HepG2 (cell line): Measurements from ENCODE around the gene SNHG17. TPM values are rescaled to one million over a fixed set of nuclear protein-coding genes. Genes with fewer than 3 reads are reported as not detected.

Source experiments
- BRD4 ChIP-seq: sonication (generic); formaldehyde crosslinking; IDR thresholded peaks from 2 replicates; pipeline ENCODE4 v1.4.0; 2020; ENCODE audit warnings: missing genetic modification reagents
- FOXJ3 ChIP-seq: sonication (generic); formaldehyde crosslinking; IDR thresholded peaks from 2 replicates; pipeline ENCODE4 v1.4.0; 2020; ENCODE audit warnings: missing genetic modification reagents, mild to moderate bottlenecking, borderline replicate concordance
- HOXD1 ChIP-seq: sonication (generic); formaldehyde crosslinking; IDR thresholded peaks from 2 replicates; pipeline ENCODE4 v1.5.0; 2020; ENCODE audit warnings: missing genetic modification reagents
- KDM1A ChIP-seq: IDR thresholded peaks from 2 replicates; pipeline ENCODE4 v1.6.1; 2016; ENCODE audit warnings: missing compliant biosample characterization
- KLF11 ChIP-seq: IDR thresholded peaks from 2 replicates; pipeline ENCODE4 v1.6.1; 2016; ENCODE audit warnings: missing compliant biosample characterization
- KLF15 ChIP-seq: sonication (generic); formaldehyde crosslinking; IDR thresholded peaks from 2 replicates; pipeline ENCODE4 v1.8.1; 2023; ENCODE audit warnings: borderline replicate concordance, mild to moderate bottlenecking, inconsistent platforms, missing genetic modification reagents, mixed read lengths
- MATR3 ChIP-seq: sonication (generic); formaldehyde crosslinking; IDR thresholded peaks from 2 replicates; pipeline ENCODE4 v1.4.0; 2020; ENCODE audit warnings: missing genetic modification reagents
- NFIB ChIP-seq: sonication (generic); formaldehyde crosslinking; IDR thresholded peaks from 2 replicates; pipeline ENCODE4 v1.9.0; 2021; ENCODE audit warnings: missing genetic modification reagents, mild to moderate bottlenecking, borderline replicate concordance
- POLR2AphosphoS5 ChIP-seq: IDR thresholded peaks from 2 replicates; pipeline ENCODE4 v1.6.1; 2012; ENCODE audit warnings: low read depth, low read length
- SALL2 ChIP-seq: sonication (generic); formaldehyde crosslinking; IDR thresholded peaks from 2 replicates; pipeline ENCODE4 v1.8.1; 2023; ENCODE audit warnings: mild to moderate bottlenecking, missing genetic modification reagents, inconsistent platforms
- SKI ChIP-seq: fragments of 450-650 bp; IDR thresholded peaks from one replicate; pipeline ENCODE4 v1.6.1; 2018; ENCODE audit warnings: mild to moderate bottlenecking; ENCODE audit not compliant: partially characterized antibody
- TARDBP ChIP-seq: sonication (generic); formaldehyde crosslinking; IDR thresholded peaks from 2 replicates; pipeline ENCODE4 v1.8.0; 2022; ENCODE audit warnings: mild to moderate bottlenecking, missing genetic modification reagents
- YEATS4 ChIP-seq: sonication (generic); formaldehyde crosslinking; IDR thresholded peaks from 2 replicates; pipeline ENCODE4 v1.4.0; 2020; ENCODE audit warnings: missing genetic modification reagents, borderline replicate concordance
- ZBTB3 ChIP-seq: sonication (generic); formaldehyde crosslinking; IDR thresholded peaks from 2 replicates; pipeline ENCODE4 v1.4.0; 2020; ENCODE audit warnings: low read depth, mild to moderate bottlenecking, moderate library complexity, missing genetic modification reagents, borderline replicate concordance
- ZNF180 ChIP-seq: sonication (generic); formaldehyde crosslinking; IDR thresholded peaks from 2 replicates; pipeline ENCODE4 v1.4.0; 2020; ENCODE audit warnings: low read depth, missing genetic modification reagents, borderline replicate concordance
- ZNF367 ChIP-seq: sonication (generic); formaldehyde crosslinking; IDR thresholded peaks from 2 replicates; pipeline ENCODE4 v1.4.0; 2020; ENCODE audit warnings: missing genetic modification reagents, borderline replicate concordance
- ZNF460 ChIP-seq: sonication (generic); formaldehyde crosslinking; IDR thresholded peaks from 2 replicates; pipeline ENCODE4 v1.5.1; 2020; ENCODE audit warnings: missing genetic modification reagents, mild to moderate bottlenecking, borderline replicate concordance
- ZNF563 ChIP-seq: sonication (generic); formaldehyde crosslinking; IDR thresholded peaks from 2 replicates; pipeline ENCODE4 v1.8.0; 2022; ENCODE audit warnings: mild to moderate bottlenecking, moderate library complexity, missing genetic modification reagents
- ZNF850 ChIP-seq: sonication (generic); formaldehyde crosslinking; conservative IDR thresholded peaks from 2 replicates; pipeline ENCODE4 v1.9.0; 2021; ENCODE audit warnings: mild to moderate bottlenecking, missing genetic modification reagents
- polyA plus RNA-seq, 8 experiments: library from polyadenylated mRNA; depleted of rRNA in 3 of 8; stranded (reverse) in 7 of 8; unstranded in 1 of 8; fragments of >200 nt; fragmentation: Illumina TruSeq in 4 of 8; extraction: Trizol in 4 of 8; gene quantifications; 2 replicates each; pipeline versions ENCODE4 v1.2.1 to v1.2.3, GENCODE V29; 2011 to 2016; ENCODE audit warnings: low read depth in 4 of 8, missing spikeins in 1 of 8, mixed read lengths in 1 of 8; ENCODE audit not compliant: insufficient read depth in 1 of 8
- total RNA-seq, 5 experiments: library from RNA; depleted of rRNA; stranded (reverse); fragments of >200 nt; fragmentation: Illumina TruSeq; extraction: Trizol; gene quantifications; 2 replicates each; pipeline ENCODE4 v1.2.3, GENCODE V29; 2016; ENCODE audit warnings: low read depth in 1 of 5
- TF ChIP-seq, protein P1 (sequence below): sonication (generic); formaldehyde crosslinking; IDR thresholded peaks from 2 replicates; pipeline ENCODE4 v1.4.0; 2020; ENCODE audit warnings: missing genetic modification reagents, mild to moderate bottlenecking, borderline replicate concordance
- TF ChIP-seq, protein P2 (sequence below): IDR thresholded peaks from 2 replicates; pipeline ENCODE4 v1.6.1; 2016; ENCODE audit warnings: low read depth, borderline replicate concordance
- TF ChIP-seq, protein P3 (sequence below): IDR thresholded peaks from 2 replicates; pipeline ENCODE4 v1.6.1; 2016; ENCODE audit warnings: missing compliant biosample characterization, missing genetic modification reagents, borderline replicate concordance
- TF ChIP-seq, protein P4 (sequence below): sonication (generic); formaldehyde crosslinking; IDR thresholded peaks from 2 replicates; pipeline ENCODE4 v1.4.0; 2020; ENCODE audit warnings: mild to moderate bottlenecking, missing genetic modification reagents

Gene SNHG17
- total and polyA plus RNA-seq, 2 of the 13 experiments (the other 11 are each of a cell fraction or from before 2014, with no cell fraction given): 26.2 to 41.2 TPM

DNA sequence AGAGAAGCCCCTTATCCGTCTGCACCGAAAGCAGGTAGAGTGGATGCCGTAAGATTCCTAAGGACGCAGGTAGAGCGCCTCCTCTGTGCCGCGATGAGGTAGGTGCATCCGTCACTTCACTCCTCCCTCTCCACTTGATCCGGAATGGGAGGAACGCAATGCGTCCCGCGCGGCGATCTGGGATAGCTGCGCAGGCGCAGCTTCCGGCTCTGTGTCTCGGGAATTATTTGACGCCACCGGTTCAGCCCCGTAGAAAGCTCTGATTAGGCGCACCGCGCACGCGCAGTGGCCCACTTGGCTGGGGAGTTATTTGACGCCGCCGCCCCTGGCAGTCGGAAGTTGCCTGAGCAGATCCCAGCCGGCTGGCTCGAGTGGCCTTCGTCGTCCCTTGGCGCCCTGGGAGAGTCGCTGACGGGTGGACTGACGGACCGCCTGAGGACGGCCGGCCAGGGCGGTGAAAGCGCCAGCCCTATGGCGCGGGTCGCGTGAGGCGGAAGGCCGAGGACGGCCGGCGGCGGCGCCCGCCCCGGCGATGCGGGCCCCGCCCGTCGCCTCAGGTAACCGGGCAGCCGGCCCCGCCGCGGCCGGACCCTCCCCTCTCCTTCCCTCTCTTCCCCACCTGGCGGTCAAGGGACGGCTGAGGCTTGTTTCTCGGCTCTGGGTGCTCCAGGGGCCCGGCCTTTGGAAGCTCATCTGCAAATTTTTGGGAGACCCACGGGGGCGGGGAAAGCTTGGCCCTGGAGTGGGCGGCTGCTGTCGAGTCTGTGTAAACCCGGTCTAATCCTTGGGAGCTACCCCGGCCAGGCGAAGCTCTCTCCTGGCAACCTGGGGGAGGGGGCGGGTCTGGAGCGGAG is 37.6 kb upstream of the SNHG17 start, which contains the start of gene RALGAPB (continued):
- TF ChIP-seq POLR2AphosphoS5 (peak; percentile 93), KDM1A (peak; percentile 64; the same call in 1 of the 2 replicates), NFIB (CRISPR knock-in tag) (no peak), HOXD1 (CRISPR knock-in tag) (peak; percentile 92), MATR3 (CRISPR knock-in tag) (no peak), BRD4 (CRISPR knock-in tag) (0 out of 2 replicates have a peak, but pooled peaks have one; percentile 22), ZNF850 (CRISPR knock-in tag) (no peak), SALL2 (CRISPR knock-in tag) (peak; percentile 99), SKI (peak; percentile 85), FOXJ3 (CRISPR knock-in tag) (peak; percentile 71; the same call in 1 of the 2 replicates), YEATS4 (CRISPR knock-in tag) (peak; percentile 95), ZNF367 (CRISPR knock-in tag) (0 out of 2 replicates have a peak, but pooled peaks have one; percentile 56), ZBTB3 (CRISPR knock-in tag) (0 out of 2 replicates have a peak, but pooled peaks have one; percentile 71), KLF15 (CRISPR knock-in tag) (no peak), KLF11 (CRISPR knock-in tag) (peak; percentile 69; the same call in 1 of the 2 replicates), ZNF563 (CRISPR knock-in tag) (peak; percentile 92), ZNF180 (0 out of 2 replicates have a peak, but pooled peaks have one; percentile 8), TARDBP (CRISPR knock-in tag) (peak; percentile 86), ZNF460 (CRISPR knock-in tag) (no peak)
- TF ChIP-seq, protein P1, sequence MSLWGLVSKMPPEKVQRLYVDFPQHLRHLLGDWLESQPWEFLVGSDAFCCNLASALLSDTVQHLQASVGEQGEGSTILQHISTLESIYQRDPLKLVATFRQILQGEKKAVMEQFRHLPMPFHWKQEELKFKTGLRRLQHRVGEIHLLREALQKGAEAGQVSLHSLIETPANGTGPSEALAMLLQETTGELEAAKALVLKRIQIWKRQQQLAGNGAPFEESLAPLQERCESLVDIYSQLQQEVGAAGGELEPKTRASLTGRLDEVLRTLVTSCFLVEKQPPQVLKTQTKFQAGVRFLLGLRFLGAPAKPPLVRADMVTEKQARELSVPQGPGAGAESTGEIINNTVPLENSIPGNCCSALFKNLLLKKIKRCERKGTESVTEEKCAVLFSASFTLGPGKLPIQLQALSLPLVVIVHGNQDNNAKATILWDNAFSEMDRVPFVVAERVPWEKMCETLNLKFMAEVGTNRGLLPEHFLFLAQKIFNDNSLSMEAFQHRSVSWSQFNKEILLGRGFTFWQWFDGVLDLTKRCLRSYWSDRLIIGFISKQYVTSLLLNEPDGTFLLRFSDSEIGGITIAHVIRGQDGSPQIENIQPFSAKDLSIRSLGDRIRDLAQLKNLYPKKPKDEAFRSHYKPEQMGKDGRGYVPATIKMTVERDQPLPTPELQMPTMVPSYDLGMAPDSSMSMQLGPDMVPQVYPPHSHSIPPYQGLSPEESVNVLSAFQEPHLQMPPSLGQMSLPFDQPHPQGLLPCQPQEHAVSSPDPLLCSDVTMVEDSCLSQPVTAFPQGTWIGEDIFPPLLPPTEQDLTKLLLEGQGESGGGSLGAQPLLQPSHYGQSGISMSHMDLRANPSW (CRISPR knock-in tag): peak; percentile 61; the same call in 1 of the 2 replicates
- TF ChIP-seq, protein P2, sequence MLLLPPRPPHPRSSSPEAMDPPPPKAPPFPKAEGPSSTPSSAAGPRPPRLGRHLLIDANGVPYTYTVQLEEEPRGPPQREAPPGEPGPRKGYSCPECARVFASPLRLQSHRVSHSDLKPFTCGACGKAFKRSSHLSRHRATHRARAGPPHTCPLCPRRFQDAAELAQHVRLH (CRISPR knock-in tag): peak; percentile 85
- TF ChIP-seq, protein P3, sequence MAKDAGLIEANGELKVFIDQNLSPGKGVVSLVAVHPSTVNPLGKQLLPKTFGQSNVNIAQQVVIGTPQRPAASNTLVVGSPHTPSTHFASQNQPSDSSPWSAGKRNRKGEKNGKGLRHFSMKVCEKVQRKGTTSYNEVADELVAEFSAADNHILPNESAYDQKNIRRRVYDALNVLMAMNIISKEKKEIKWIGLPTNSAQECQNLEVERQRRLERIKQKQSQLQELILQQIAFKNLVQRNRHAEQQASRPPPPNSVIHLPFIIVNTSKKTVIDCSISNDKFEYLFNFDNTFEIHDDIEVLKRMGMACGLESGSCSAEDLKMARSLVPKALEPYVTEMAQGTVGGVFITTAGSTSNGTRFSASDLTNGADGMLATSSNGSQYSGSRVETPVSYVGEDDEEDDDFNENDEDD (CRISPR knock-in tag): peak; percentile 87; the same call in 1 of the 2 replicates
- TF ChIP-seq, protein P4, sequence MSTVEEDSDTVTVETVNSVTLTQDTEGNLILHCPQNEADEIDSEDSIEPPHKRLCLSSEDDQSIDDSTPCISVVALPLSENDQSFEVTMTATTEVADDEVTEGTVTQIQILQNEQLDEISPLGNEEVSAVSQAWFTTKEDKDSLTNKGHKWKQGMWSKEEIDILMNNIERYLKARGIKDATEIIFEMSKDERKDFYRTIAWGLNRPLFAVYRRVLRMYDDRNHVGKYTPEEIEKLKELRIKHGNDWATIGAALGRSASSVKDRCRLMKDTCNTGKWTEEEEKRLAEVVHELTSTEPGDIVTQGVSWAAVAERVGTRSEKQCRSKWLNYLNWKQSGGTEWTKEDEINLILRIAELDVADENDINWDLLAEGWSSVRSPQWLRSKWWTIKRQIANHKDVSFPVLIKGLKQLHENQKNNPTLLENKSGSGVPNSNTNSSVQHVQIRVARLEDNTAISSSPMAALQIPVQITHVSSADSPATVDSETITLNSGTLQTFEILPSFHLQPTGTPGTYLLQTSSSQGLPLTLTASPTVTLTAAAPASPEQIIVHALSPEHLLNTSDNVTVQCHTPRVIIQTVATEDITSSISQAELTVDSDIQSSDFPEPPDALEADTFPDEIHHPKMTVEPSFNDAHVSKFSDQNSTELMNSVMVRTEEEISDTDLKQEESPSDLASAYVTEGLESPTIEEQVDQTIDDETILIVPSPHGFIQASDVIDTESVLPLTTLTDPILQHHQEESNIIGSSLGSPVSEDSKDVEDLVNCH (CRISPR knock-in tag): no peak
